Astrocyte of the cerebellum (primary cell): ENCODE results near the gene NR0B2.
A peak's percentile ranks its signal among the peaks of the same experiment; 100 is the strongest.

Experiments used
- DNase-seq: peaks from one replicate; pipeline ENCODE4 v3.0.0-alpha.2; 2011; ENCODE audit warnings: low read depth
- H3K4me3 ChIP-seq: 2 replicates; pipeline ENCODE4 v1.5.1; 2011; ENCODE audit warnings: mild to moderate bottlenecking, low read depth, low read length, moderate library complexity
- CTCF ChIP-seq: IDR thresholded peaks from 2 replicates; pipeline ENCODE4 v1.5.1; 2012; ENCODE audit warnings: low read length, low read depth, moderate library complexity, mild to moderate bottlenecking; ENCODE audit errors: missing control alignments
- in situ Hi-C: cut with HindIII; loops from 2 replicates; pipeline ENCODE4 v1.10.0; 2017; ENCODE audit warnings: low sequenced_read_pairs

The NR0B2 gene

GRCh38 chr1:26897351-26897750 lies 16.4 kb downstream of the NR0B2 start:
- DNase-seq, result no peak
- in situ Hi-C loops, result no loop called here
- H3K4me3 ChIP-seq, result no peak overlapping the region
- no peak for TF ChIP-seq CTCF

- TF ChIP-seq CTCF, result no peak
- in situ Hi-C loops, result no loop called here
- no peak for DNase-seq
- no peak overlapping the region for H3K4me3 ChIP-seq
These were observed 19.5 kb downstream of the NR0B2 start for GRCh38 chr1:26894263-26894662.

- TF ChIP-seq CTCF, result no peak
- DNase-seq, result no peak
- in situ Hi-C loops, result no loop called here
- H3K4me3 ChIP-seq, result peak overlapping the region; percentile 63
These were observed 23.3 kb downstream of the NR0B2 start for GRCh38 chr1:26890467-26890796.

GRCh38 chr1:26889551-26890466 lies 24.0 kb downstream of the NR0B2 start, which contains the start of gene GPN2:
Gene GPN2 (minus strand): TSS chr1:26890283. CDS start chr1:26890096, 187 bp downstream.
- peak; percentile 26 for DNase-seq
- in situ Hi-C loops, result no loop called here
- H3K4me3 ChIP-seq, result peak within 1 kb of the TSS; percentile 63
- TF ChIP-seq CTCF, result no peak

GRCh38 chr1:26888231-26888630 lies 25.5 kb downstream of the NR0B2 start:
- TF ChIP-seq CTCF, result no peak
- no peak for DNase-seq
- in situ Hi-C loops, result no loop called here
- H3K4me3 ChIP-seq, result no peak overlapping the region

GRCh38 chr1:26887125-26887524 lies 26.6 kb downstream of the NR0B2 start:
- DNase-seq, result peak; percentile 20
- no peak overlapping the region for H3K4me3 ChIP-seq
- TF ChIP-seq CTCF, result peak; percentile 62
- in situ Hi-C loops, result no loop called here
